OCI-LY7 (cell line): ENCODE measurements around the gene HLF. TPM values are rescaled to one million over a fixed set of nuclear protein-coding genes. Genes with fewer than 3 reads are reported as not detected.

ENCODE experiments used
- BruUV-seq: library from RNA; stranded (reverse); fragments of 400-500 nt; replicated peaks from 2 replicates; lab custom pipeline; 2021; lab: Mats Ljungman, UMichigan
- CTCF ChIA-PET: fragments of 300-600 bp; sonication (Branson Sonifier 250); formaldehyde crosslinking; loops from one replicate; lab custom pipeline; 2022; ENCODE audit warnings: antibody characterized with exemption; ENCODE audit not compliant: unreplicated experiment; lab: Charles Lee
- POLR2A ChIA-PET: fragments of 300-600 bp; sonication (Branson Sonifier 250); formaldehyde crosslinking; loops from one replicate; lab custom pipeline; 2022; ENCODE audit warnings: antibody characterized with exemption; lab: Charles Lee
- DNase-seq: peaks from one replicate; pipeline ENCODE4 v3.0.0-alpha.2; 2015; ENCODE audit warnings: low spot score
- H2AFZ ChIP-seq: fragments of 200-600 bp; sonication (generic), shearing (Covaris generic); 2 replicates; pipeline ENCODE4 v1.6.1; 2014; ENCODE audit warnings: mild to moderate bottlenecking, antibody characterized with exemption, low read length, moderate library complexity
- H3K27ac ChIP-seq: fragments of 200-600 bp; sonication (generic); 2 replicates; pipeline ENCODE4 v1.5.1; 2014; ENCODE audit warnings: mixed run types, low read depth, mild to moderate bottlenecking, moderate library complexity, low read length, inconsistent platforms; ENCODE audit not compliant: poor library complexity, severe bottlenecking
- H3K36me3 ChIP-seq: fragments of 200-600 bp; sonication (generic); 2 replicates; pipeline ENCODE4 v1.6.1; 2014; ENCODE audit warnings: mild to moderate bottlenecking, antibody characterized with exemption, low read length, moderate library complexity, mixed read lengths; ENCODE audit not compliant: insufficient read depth
- H3K4me1 ChIP-seq: fragments of 200-600 bp; sonication (generic); 2 replicates; pipeline ENCODE4 v1.5.1; 2014; ENCODE audit warnings: mild to moderate bottlenecking, low read length; ENCODE audit not compliant: insufficient read depth, poor library complexity, severe bottlenecking
- H3K4me2 ChIP-seq: fragments of 200-600 bp; sonication (generic); 2 replicates; pipeline ENCODE4 v1.6.1; 2014; ENCODE audit warnings: mild to moderate bottlenecking, low read length
- H3K4me3 ChIP-seq: fragments of 200-600 bp; sonication (generic); 2 replicates; pipeline ENCODE4 v1.5.1; 2014; ENCODE audit warnings: mild to moderate bottlenecking, low read depth, low read length; ENCODE audit not compliant: poor library complexity, severe bottlenecking
- H3K79me2 ChIP-seq: fragments of 200-600 bp; sonication (generic); 2 replicates; pipeline ENCODE4 v1.6.1; 2016; ENCODE audit warnings: low read depth, mild to moderate bottlenecking, low read length, moderate library complexity, mixed read lengths; ENCODE audit not compliant: insufficient read depth
- H3K9me2 ChIP-seq: fragments of 200-600 bp; sonication (generic); 2 replicates; pipeline ENCODE4 v1.6.1; 2016; ENCODE audit warnings: mild to moderate bottlenecking, low read length, mixed read lengths; ENCODE audit not compliant: insufficient read depth
- H3K9me3 ChIP-seq: fragments of 200-600 bp; sonication (generic); 2 replicates; pipeline ENCODE4 v1.6.1; 2014; ENCODE audit warnings: mild to moderate bottlenecking, mixed run types, low read length, mixed read lengths
- H4K20me1 ChIP-seq: fragments of 200-600 bp; sonication (generic); 2 replicates; pipeline ENCODE4 v1.6.1; 2014; ENCODE audit warnings: mild to moderate bottlenecking, antibody characterized with exemption, low read length, moderate library complexity, mixed read lengths; ENCODE audit not compliant: insufficient read depth
- CTCF ChIP-seq: fragments of 200-600 bp; sonication (generic); conservative IDR thresholded peaks from 2 replicates; pipeline ENCODE4 v1.5.1; 2014; ENCODE audit warnings: mild to moderate bottlenecking, antibody characterized with exemption, low read length, moderate library complexity, mixed read lengths
- EZH2phosphoT487 ChIP-seq: fragments of 200-600 bp; sonication (generic); IDR thresholded peaks from 2 replicates; pipeline ENCODE4 v1.6.1; 2018; ENCODE audit warnings: low read depth, borderline replicate concordance, mild to moderate bottlenecking, mixed run types, antibody characterized with exemption, low read length, moderate library complexity, mixed read lengths
- intact Hi-C: fragments of 100-400 bp; cut with micrococcal nuclease; formaldehyde crosslinking; loops from one replicate; pipeline ENCODE4 v1.10.0; 2022; ENCODE audit not compliant: unreplicated experiment
- total RNA-seq, 2 experiments: library from RNA; depleted of rRNA in 1 of 2; stranded (reverse); fragments of >200 nt in 1 of 2; shearing (Covaris generic) in 1 of 2; gene quantifications; 2 replicates each; pipeline ENCODE4 v1.2.3, GENCODE V29; 2014 to 2022

Gene HLF
- total RNA-seq, 2 experiments from 2014 or later = 0.13 TPM; not detected in 1

- Histone ChIP-seq H3K27ac (no peak overlapping the region), H3K9me2 (no peaks in the 10 kb centered on the region), H2AFZ (no peak overlapping the region), H3K9me3 (no peaks in the 10 kb centered on the region), H3K36me3 (no peaks in the 10 kb centered on the region), H3K4me3 (no peak overlapping the region), H3K79me2 (no peaks in the 10 kb centered on the region), H3K4me2 (no peak overlapping the region), H3K4me1 (no peaks in the 10 kb centered on the region), H4K20me1 (no peaks in the 10 kb centered on the region)
- TF ChIP-seq CTCF (no peak), EZH2phosphoT487 (no peak)
- POLR2A ChIA-PET = interaction anchor here (0.6 kb wide), 1 partner anchor 14 kb away, joined by 4 read pairs; no protein-coding TSS in a partner anchor
- DNase-seq = no peak
- CTCF ChIA-PET = no interaction called here
- intact Hi-C loops = no loop called here
- BruUV-seq = no TSS peak
Observed at GRCh38 chr17:55268649-55269480, 4.1 kb downstream of the HLF start.

GRCh38 chr17:55269894-55270293 is 5.1 kb downstream of the HLF start:
- H3K27ac ChIP-seq = no peak overlapping the region
- DNase-seq = no peak
- H2AFZ ChIP-seq = no peak overlapping the region
- no peaks in the 10 kb centered on the region for H3K79me2 ChIP-seq
- no peak overlapping the region for H3K4me2 ChIP-seq
- H3K4me3 ChIP-seq = no peak overlapping the region
- no peaks in the 10 kb centered on the region for H3K4me1 ChIP-seq
- intact Hi-C loops = no loop called here
- H3K9me2 ChIP-seq = no peaks in the 10 kb centered on the region
- H4K20me1 ChIP-seq = no peaks in the 10 kb centered on the region
- no peaks in the 10 kb centered on the region for H3K9me3 ChIP-seq
- ChIA-PET POLR2A (interaction anchor here (0.6 kb wide), 1 partner anchor 121 kb away, joined by 4 read pairs; no protein-coding TSS in a partner anchor), CTCF (no interaction called here)
- no peaks in the 10 kb centered on the region for H3K36me3 ChIP-seq
- no TSS peak for BruUV-seq
- no peak for TF ChIP-seq EZH2phosphoT487
- TF ChIP-seq CTCF = no peak

- DNase-seq = no peak
- Histone ChIP-seq H3K9me2 (no peaks in the 10 kb centered on the region), H3K79me2 (no peaks in the 10 kb centered on the region), H2AFZ (no peak overlapping the region), H3K4me2 (no peak overlapping the region), H3K4me1 (no peaks in the 10 kb centered on the region), H3K36me3 (no peaks in the 10 kb centered on the region), H4K20me1 (no peaks in the 10 kb centered on the region), H3K9me3 (no peaks in the 10 kb centered on the region), H3K4me3 (no peak overlapping the region), H3K27ac (no peak overlapping the region)
- no peak for TF ChIP-seq CTCF
- ChIA-PET CTCF (no interaction called here), POLR2A (no interaction called here)
- intact Hi-C loops = no loop called here
- no TSS peak for BruUV-seq
Observed at GRCh38 chr17:55271223-55271571, 6.4 kb downstream of the HLF start.
